Astrocyte of the hippocampus (primary cell): ENCODE data around the gene BEND2.

ENCODE experiments used
- DNase-seq: peaks from one replicate; pipeline ENCODE4 v3.0.0; 2011; ENCODE audit warnings: low read depth, low spot score

The BEND2 gene

GRCh38 chrX:18146009-18146408 lies 74.7 kb downstream of the BEND2 start:
- DNase-seq, result no peak

GRCh38 chrX:18136816-18137215 lies 83.9 kb downstream of the BEND2 start:
- DNase-seq, result no peak

GRCh38 chrX:18133605-18134004 lies 87.1 kb downstream of the BEND2 start:
- DNase-seq, result no peak

- no peak for DNase-seq
Measured at GRCh38 chrX:18129690-18130089, 91.0 kb downstream of the BEND2 start.

- DNase-seq, result no peak
Measured at GRCh38 chrX:18126971-18127370, 93.7 kb downstream of the BEND2 start.

GRCh38 chrX:18119856-18120255 lies 100.8 kb downstream of the BEND2 start:
- DNase-seq, result no peak
